ENCODE data around the gene SPARCL1.
"Not testable (repeated sequence)": the region's sequence is repeated elsewhere in the genome, so short reads cannot be mapped to it uniquely, and the experiment has no call there.

The SPARCL1 gene

GRCh38 chr4:87490664-87491369 is 38.4 kb downstream of the SPARCL1 start:
- no peak overlapping the region for H3K4me3 ChIP-seq (replicated peaks; ENCODE audit: insufficient read depth, low read length)
- H3K27ac ChIP-seq (replicated peaks), result no peak overlapping the region
- H3K27me3 ChIP-seq (ENCODE audit: insufficient read depth, poor library complexity, severe bottlenecking), result no peaks in the 10 kb centered on the region
- TF ChIP-seq GABPA (IDR thresholded peaks at IDR 0.05; ENCODE audit: low read depth) (no peak), POLR2AphosphoS5 (IDR thresholded peaks at IDR 0.05; ENCODE audit: low read depth) (no peak), REST (IDR thresholded peaks at IDR 0.05; ENCODE audit: insufficient replicate concordance, low read depth) (no peak), SPI1 (IDR thresholded peaks at IDR 0.05; ENCODE audit: borderline replicate concordance, low read depth) (no peak), CTCF (IDR thresholded peaks at IDR 0.05; ENCODE audit: insufficient read depth, low read length) (no peak)
- DNase-seq (ENCODE audit: low read depth in 1 of 2, low spot score in 1 of 2), result no peak

- H3K4me3 ChIP-seq (replicated peaks; ENCODE audit: insufficient read depth, low read length), result no peak overlapping the region
- DNase-seq (ENCODE audit: low read depth in 1 of 2, low spot score in 1 of 2), result no peak
- TF ChIP-seq GABPA (IDR thresholded peaks at IDR 0.05; ENCODE audit: low read depth) (no peak), POLR2AphosphoS5 (IDR thresholded peaks at IDR 0.05; ENCODE audit: low read depth) (no peak), REST (IDR thresholded peaks at IDR 0.05; ENCODE audit: insufficient replicate concordance, low read depth) (no peak), CTCF (IDR thresholded peaks at IDR 0.05; ENCODE audit: insufficient read depth, low read length) (no peak), SPI1 (IDR thresholded peaks at IDR 0.05; ENCODE audit: borderline replicate concordance, low read depth) (no peak)
- H3K27ac ChIP-seq (replicated peaks), result no peak overlapping the region
- no peaks in the 10 kb centered on the region for H3K27me3 ChIP-seq (ENCODE audit: insufficient read depth, poor library complexity, severe bottlenecking)
Observed at GRCh38 chr4:87489678-87490077, 39.5 kb downstream of the SPARCL1 start.

GRCh38 chr4:87488666-87489065 is 40.5 kb downstream of the SPARCL1 start:
- H3K27ac ChIP-seq (replicated peaks); H3K4me3 ChIP-seq (replicated peaks; ENCODE audit: insufficient read depth, low read length); H3K27me3 ChIP-seq (ENCODE audit: insufficient read depth, poor library complexity, severe bottlenecking); DNase-seq (ENCODE audit: low read depth in 1 of 2, low spot score in 1 of 2): not testable (repeated sequence)

- not testable (repeated sequence) for DNase-seq (ENCODE audit: low read depth in 1 of 2, low spot score in 1 of 2); H3K27ac ChIP-seq (replicated peaks); H3K4me3 ChIP-seq (replicated peaks; ENCODE audit: insufficient read depth, low read length); H3K27me3 ChIP-seq (ENCODE audit: insufficient read depth, poor library complexity, severe bottlenecking)
Observed at GRCh38 chr4:87483247-87483646, 45.9 kb downstream of the SPARCL1 start.

GRCh38 chr4:87481377-87481776 is 47.8 kb downstream of the SPARCL1 start:
- Histone ChIP-seq H3K4me3 (replicated peaks; ENCODE audit: insufficient read depth, low read length) (no peak overlapping the region), H3K27me3 (ENCODE audit: insufficient read depth, poor library complexity, severe bottlenecking) (no peaks in the 10 kb centered on the region), H3K27ac (replicated peaks) (no peak overlapping the region)
- DNase-seq (ENCODE audit: low read depth in 1 of 2, low spot score in 1 of 2), result no peak
- TF ChIP-seq SPI1 (IDR thresholded peaks at IDR 0.05; ENCODE audit: borderline replicate concordance, low read depth) (no peak), GABPA (IDR thresholded peaks at IDR 0.05; ENCODE audit: low read depth) (no peak), CTCF (IDR thresholded peaks at IDR 0.05; ENCODE audit: insufficient read depth, low read length) (no peak), REST (IDR thresholded peaks at IDR 0.05; ENCODE audit: insufficient replicate concordance, low read depth) (no peak), POLR2AphosphoS5 (IDR thresholded peaks at IDR 0.05; ENCODE audit: low read depth) (no peak)

Measured in HL-60 (cell line).